Liver (tissue), 9 donors: ENCODE data around the gene PPP6C. TPM values are rescaled to one million over a fixed set of nuclear protein-coding genes. Genes with fewer than 3 reads are reported as not detected.

Experiments used
- DNase-seq: peaks from one replicate; pipeline ENCODE4 v3.0.0-alpha.2; 2017; ENCODE audit warnings: low spot score
- H3K27ac ChIP-seq, 2 donors: one replicate each; pipeline ENCODE4 v1.7.0; 2013; ENCODE audit warnings: inconsistent platforms in 2 of 2, low read length in 2 of 2, control low read depth in 1 of 2, low read depth in 1 of 2, mild to moderate bottlenecking in 1 of 2
- H3K27me3 ChIP-seq, 4 donors: one replicate each; pipeline versions ENCODE4 v1.6.1 to v1.7.0; 2013; ENCODE audit warnings: low read length in 3 of 4, inconsistent platforms in 1 of 4, mild to moderate bottlenecking in 1 of 4, moderate library complexity in 1 of 4; ENCODE audit not compliant: control insufficient read depth in 4 of 4, insufficient read depth in 4 of 4
- H3K36me3 ChIP-seq, 4 donors: one replicate each; pipeline versions ENCODE4 v1.6.1 to v1.7.0; 2013; ENCODE audit warnings: low read length in 3 of 4, mild to moderate bottlenecking in 3 of 4, low read depth in 1 of 4, moderate library complexity in 1 of 4; ENCODE audit not compliant: control insufficient read depth in 4 of 4, insufficient read depth in 3 of 4
- H3K4me1 ChIP-seq, 4 donors: one replicate each; pipeline versions ENCODE4 v1.6.1 to v1.7.0; 2013; ENCODE audit warnings: low read length in 3 of 4, mild to moderate bottlenecking in 3 of 4, moderate library complexity in 1 of 4; ENCODE audit not compliant: control insufficient read depth in 4 of 4, insufficient read depth in 4 of 4
- H3K4me3 ChIP-seq, 3 donors: one replicate each; pipeline versions ENCODE4 v1.6.1 to v1.7.0; 2013; ENCODE audit warnings: low read length in 3 of 3, control low read depth in 1 of 3, low read depth in 1 of 3, mild to moderate bottlenecking in 1 of 3
- H3K9ac ChIP-seq, 2 donors: one replicate each; pipeline ENCODE4 v1.7.0; 2013; ENCODE audit warnings: low read length in 2 of 2, mild to moderate bottlenecking in 2 of 2, moderate library complexity in 2 of 2, control low read depth in 1 of 2, low read depth in 1 of 2
- H3K9me3 ChIP-seq, 4 donors: one replicate each; pipeline versions ENCODE4 v1.6.1 to v1.7.0; 2013; ENCODE audit warnings: low read length in 3 of 4; ENCODE audit not compliant: control insufficient read depth in 4 of 4
- ATF3 ChIP-seq: IDR thresholded peaks from 2 replicates; pipeline ENCODE4 v1.6.1; 2016; ENCODE audit warnings: antibody characterized with exemption
- CTCF ChIP-seq: fragments of 150-350 bp; IDR thresholded peaks from 2 replicates; pipeline ENCODE4 v1.5.1; 2017; ENCODE audit warnings: improper control_type of control experiment, low read depth, low read length; ENCODE audit not compliant: missing input control
- EGR1 ChIP-seq, 2 donors: IDR thresholded peaks; 2 replicates each; pipeline ENCODE4 v1.6.1; 2016 to 2018; ENCODE audit warnings: antibody characterized with exemption in 2 of 2, low read depth in 2 of 2
- FOXA1 ChIP-seq: IDR thresholded peaks from 2 replicates; pipeline ENCODE4 v1.6.1; 2016; ENCODE audit warnings: antibody characterized with exemption
- FOXA2 ChIP-seq: IDR thresholded peaks from 2 replicates; pipeline ENCODE4 v1.6.1; 2016; ENCODE audit warnings: antibody characterized with exemption
- GABPA ChIP-seq, 2 donors: IDR thresholded peaks in 1 of 2; conservative IDR thresholded peaks in 1 of 2; 2 replicates each; pipeline ENCODE4 v1.6.1; 2016; ENCODE audit warnings: antibody characterized with exemption in 2 of 2, mild to moderate bottlenecking in 1 of 2, moderate library complexity in 1 of 2
- HNF4A ChIP-seq, 2 donors: conservative IDR thresholded peaks; 2 replicates each; pipeline ENCODE4 v1.6.1; 2016; ENCODE audit warnings: antibody characterized with exemption in 2 of 2, mild to moderate bottlenecking in 2 of 2
- HNF4G ChIP-seq: IDR thresholded peaks from 2 replicates; pipeline ENCODE4 v1.6.1; 2016; ENCODE audit warnings: antibody characterized with exemption
- JUND ChIP-seq, 2 donors: IDR thresholded peaks; 2 replicates each; pipeline ENCODE4 v1.6.1; 2016; ENCODE audit warnings: antibody characterized with exemption in 2 of 2
- MAX ChIP-seq: IDR thresholded peaks from 2 replicates; pipeline ENCODE4 v1.6.1; 2016; ENCODE audit warnings: antibody characterized with exemption
- NR2F2 ChIP-seq: IDR thresholded peaks from 2 replicates; pipeline ENCODE4 v1.6.1; 2016; ENCODE audit warnings: antibody characterized with exemption
- RAD21 ChIP-seq, 2 donors: IDR thresholded peaks; 2 replicates each; pipeline ENCODE4 v1.6.1; 2016; ENCODE audit warnings: antibody characterized with exemption in 2 of 2, mild to moderate bottlenecking in 2 of 2
- RXRA ChIP-seq, 2 donors: IDR thresholded peaks; 2 replicates each; pipeline ENCODE4 v1.6.1; 2017 to 2018; ENCODE audit warnings: antibody characterized with exemption in 2 of 2, mild to moderate bottlenecking in 1 of 2
- SP1 ChIP-seq: IDR thresholded peaks from 2 replicates; pipeline ENCODE4 v1.6.1; 2018; ENCODE audit warnings: antibody characterized with exemption, mild to moderate bottlenecking
- TAF1 ChIP-seq: conservative IDR thresholded peaks from 2 replicates; pipeline ENCODE4 v1.6.1; 2016; ENCODE audit warnings: antibody characterized with exemption, mild to moderate bottlenecking
- YY1 ChIP-seq: IDR thresholded peaks from 2 replicates; pipeline ENCODE4 v1.6.1; 2016; ENCODE audit warnings: antibody characterized with exemption, mild to moderate bottlenecking
- WGBS: extraction: QIAGEN DNeasy Blood & Tissue Kit; methylation state at CpG from one replicate; pipeline ENCODE4 v1.1.7; 2013; 5-methylcytosine and 5-hydroxymethylcytosine counted together
- polyA plus RNA-seq, 2 donors: library from polyadenylated mRNA; stranded (reverse) in 1 of 2; unstranded in 1 of 2; fragments of 200-250 nt in 1 of 2; fragments of >200 nt in 1 of 2; fragmentation: Nextera tagmentation in 1 of 2; extraction: Ambion mirVana in 1 of 2; gene quantifications; one replicate each; pipeline versions ENCODE4 v1.2.1 to v1.2.3, GENCODE V29; 2013 to 2015
- total RNA-seq, 2 donors: library from RNA; depleted of rRNA; stranded (reverse); fragments of >200 nt; gene quantifications; one replicate each; pipeline ENCODE4 v1.2.3, GENCODE V29; 2014
- TF ChIP-seq, protein P1 (sequence below): IDR thresholded peaks from 2 replicates; pipeline ENCODE4 v1.6.1; 2016; ENCODE audit warnings: antibody characterized with exemption
- donor health status: healthy.
- donor health status: healthy.
- donor health status: healthy.
- donor health status: healthy.
- donor health status: healthy.

Gene PPP6C
- total and polyA plus RNA-seq, 4 donors = 10.1 to 14.8 (median 12.2) TPM

DNA sequence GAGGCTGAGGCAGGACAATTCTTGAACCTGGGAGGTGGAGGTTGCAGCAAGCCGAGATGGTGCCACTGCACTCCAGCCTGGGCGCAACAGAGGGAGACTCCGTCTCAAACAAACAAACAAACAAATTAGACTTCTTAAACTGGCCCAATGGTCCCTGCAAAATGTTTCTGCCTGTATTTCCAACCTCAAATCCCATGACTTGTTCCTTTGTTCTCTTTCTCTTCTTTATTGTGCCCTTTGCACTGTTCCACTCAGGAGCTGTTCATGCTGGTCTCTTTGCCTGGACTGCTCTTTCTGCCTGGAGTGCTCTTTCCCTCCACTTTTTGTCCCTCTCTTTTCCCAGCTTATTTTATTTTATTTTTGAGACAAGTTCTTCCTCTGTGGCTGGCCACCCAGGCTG is 14.9 kb upstream of the PPP6C start:
- no peak for TF ChIP-seq RAD21 (IDR thresholded peaks at IDR 0.05)
- TF ChIP-seq JUND (IDR thresholded peaks at IDR 0.05) = no peak
- no peak for TF ChIP-seq CTCF
- no peak overlapping the region for H3K27ac ChIP-seq
- H3K36me3 ChIP-seq = peaks cover 8 to 45% (median 26%) of the 10 kb centered on the region in 4 donors
- H3K9ac ChIP-seq = no peak overlapping the region
- H3K4me1 ChIP-seq = peaks cover 0 to 10% (median 4%) of the 10 kb centered on the region in 4 donors
- H3K27me3 ChIP-seq = no peaks in the 10 kb centered on the region
- H3K9me3 ChIP-seq = no peaks in the 10 kb centered on the region
- no peak overlapping the region for H3K4me3 ChIP-seq
- WGBS = 97% methylated on average over 3 of the region's 3 CpGs
- DNase-seq = no peak

DNA sequence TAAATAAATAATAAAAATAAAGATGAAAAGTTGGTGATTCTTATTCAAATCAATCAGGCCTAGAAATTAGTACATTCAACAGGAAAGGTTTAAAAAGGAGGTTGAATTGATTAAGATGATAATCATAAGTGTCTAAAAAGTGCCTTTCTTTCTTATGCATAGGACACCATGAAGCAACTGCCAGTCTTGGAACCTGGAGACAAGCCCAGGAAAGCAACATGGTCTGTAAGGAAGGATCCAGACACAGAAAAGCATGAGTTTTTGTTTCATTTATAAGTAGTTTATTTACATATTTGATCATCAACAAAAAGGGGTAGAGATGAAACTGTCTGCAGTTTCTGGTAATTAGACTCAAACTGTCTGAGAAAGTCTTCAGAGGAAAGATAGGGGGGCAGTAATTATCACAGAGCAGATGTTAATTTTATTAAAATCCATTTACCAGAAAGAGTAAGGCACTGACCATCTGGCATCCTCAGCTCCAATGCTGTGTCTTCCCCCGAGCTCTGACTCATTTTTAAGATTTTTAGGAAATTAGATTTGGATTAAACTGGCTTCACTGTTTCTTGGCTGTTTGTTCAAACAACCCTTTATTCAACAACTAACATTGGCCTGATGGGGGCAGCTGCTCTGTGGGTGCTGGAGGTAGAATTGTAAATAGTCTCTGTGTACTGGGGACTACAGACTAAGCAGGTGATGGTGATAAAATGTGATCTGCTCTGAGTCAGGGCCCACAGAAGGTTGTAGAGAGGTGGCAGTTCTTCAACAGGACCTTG is 13.4 kb upstream of the PPP6C start:
- H3K4me1 ChIP-seq = peaks cover 0 to 11% (median 5%) of the 10 kb centered on the region in 4 donors
- no peak overlapping the region for H3K4me3 ChIP-seq
- DNase-seq = no peak
- no peaks in the 10 kb centered on the region for H3K27me3 ChIP-seq
- TF ChIP-seq FOXA2 (no peak), TAF1 (no peak), RAD21 (IDR thresholded peaks at IDR 0.05) (no peak), RXRA (IDR thresholded peaks at IDR 0.05) (no peak), HNF4G (no peak), CTCF (no peak), JUND (IDR thresholded peaks at IDR 0.05) (no peak), FOXA1 (no peak), HNF4A (conservative IDR thresholded peaks at IDR 0.05) (no peak), EGR1 (IDR thresholded peaks at IDR 0.05; ENCODE audit: low read depth in 2 of 2) (no peak), SP1 (no peak), YY1 (no peak), ATF3 (no peak), NR2F2 (no peak), GABPA (IDR thresholded peaks at IDR 0.05 in 1 of 2, conservative IDR thresholded peaks at IDR 0.05 in 1 of 2) (no peak), MAX (no peak)
- TF ChIP-seq, protein P1, sequence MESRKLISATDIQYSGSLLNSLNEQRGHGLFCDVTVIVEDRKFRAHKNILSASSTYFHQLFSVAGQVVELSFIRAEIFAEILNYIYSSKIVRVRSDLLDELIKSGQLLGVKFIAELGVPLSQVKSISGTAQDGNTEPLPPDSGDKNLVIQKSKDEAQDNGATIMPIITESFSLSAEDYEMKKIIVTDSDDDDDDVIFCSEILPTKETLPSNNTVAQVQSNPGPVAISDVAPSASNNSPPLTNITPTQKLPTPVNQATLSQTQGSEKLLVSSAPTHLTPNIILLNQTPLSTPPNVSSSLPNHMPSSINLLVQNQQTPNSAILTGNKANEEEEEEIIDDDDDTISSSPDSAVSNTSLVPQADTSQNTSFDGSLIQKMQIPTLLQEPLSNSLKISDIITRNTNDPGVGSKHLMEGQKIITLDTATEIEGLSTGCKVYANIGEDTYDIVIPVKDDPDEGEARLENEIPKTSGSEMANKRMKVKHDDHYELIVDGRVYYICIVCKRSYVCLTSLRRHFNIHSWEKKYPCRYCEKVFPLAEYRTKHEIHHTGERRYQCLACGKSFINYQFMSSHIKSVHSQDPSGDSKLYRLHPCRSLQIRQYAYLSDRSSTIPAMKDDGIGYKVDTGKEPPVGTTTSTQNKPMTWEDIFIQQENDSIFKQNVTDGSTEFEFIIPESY = no peak
- H3K27ac ChIP-seq = no peak overlapping the region
- 94% methylated on average over 1 of the region's 1 CpG for WGBS
- no peak overlapping the region for H3K9ac ChIP-seq
- peaks cover 5 to 36% (median 23%) of the 10 kb centered on the region in 4 donors for H3K36me3 ChIP-seq
- H3K9me3 ChIP-seq = no peaks in the 10 kb centered on the region
